Fibroblast of skin of right quadriceps (primary cell): ENCODE data around the gene EEA1.

Source experiments
- DNase-seq: peaks from one replicate; pipeline ENCODE4 v3.0.0-alpha.2; 2013

EEA1 gene

GRCh38 chr12:92879698-92880322 lies 49.3 kb downstream of the EEA1 start:
- DNase-seq = no peak

GRCh38 chr12:92877904-92878303 lies 51.2 kb downstream of the EEA1 start:
- DNase-seq = no peak

DNA sequence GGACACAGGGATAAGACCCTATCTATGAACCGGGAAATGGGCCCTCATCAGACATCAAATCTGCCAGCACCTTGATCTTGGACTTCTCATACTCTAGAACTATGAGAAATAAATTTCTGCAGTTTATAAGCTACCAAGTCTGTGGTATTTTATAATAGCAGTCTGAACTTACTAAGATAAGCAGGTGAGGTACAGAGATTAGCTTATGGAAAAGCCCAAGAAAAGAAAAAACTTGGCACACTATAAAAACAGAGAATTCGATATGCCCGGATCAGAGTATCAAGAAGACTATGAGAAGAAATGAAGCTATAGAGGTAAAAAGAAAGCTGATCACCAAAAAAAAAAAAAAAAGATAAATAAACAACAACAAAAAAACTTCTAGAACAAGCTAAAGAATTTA lies 52.6 kb downstream of the EEA1 start:
- DNase-seq = no peak

DNA sequence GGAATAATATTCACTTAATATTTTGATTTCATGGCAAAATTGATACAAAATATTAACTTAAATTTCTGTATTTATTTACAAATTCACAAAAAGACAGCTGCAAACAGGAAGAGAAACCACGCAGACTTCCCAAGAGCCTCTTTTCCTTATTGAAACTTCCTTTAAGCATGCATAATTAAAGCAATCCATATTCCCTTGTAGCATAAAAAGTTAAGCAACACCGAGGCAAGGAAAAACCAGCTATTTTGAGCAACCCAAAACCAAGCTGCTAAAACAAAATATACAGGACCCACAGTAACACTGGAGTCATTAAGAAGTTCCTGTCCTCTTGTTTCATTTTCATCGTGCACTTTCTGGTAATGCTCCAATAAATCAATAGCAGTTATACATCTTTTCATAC lies 58.0 kb downstream of the EEA1 start:
- peak; percentile 10 for DNase-seq

DNA sequence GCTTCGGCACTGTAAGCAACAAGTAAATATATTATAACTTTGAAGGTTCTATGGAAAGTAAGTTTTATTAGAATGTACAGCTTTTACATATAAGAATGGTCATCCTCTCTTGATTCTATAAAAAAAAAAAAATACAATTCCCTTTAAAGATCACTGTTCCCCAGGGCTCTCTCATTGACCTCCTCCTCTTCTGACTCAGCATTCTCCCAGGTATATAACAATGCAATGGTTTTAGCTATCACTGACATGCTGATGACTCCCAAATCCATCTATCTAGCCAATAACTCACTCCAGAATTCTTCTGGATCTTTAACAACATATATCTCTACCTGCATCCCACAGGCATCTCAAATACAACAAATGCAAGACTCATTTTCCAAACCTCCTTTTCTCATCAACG lies 62.7 kb downstream of the EEA1 start:
- DNase-seq = no peak

- DNase-seq = no peak
Observed at GRCh38 chr12:92863251-92863650, 65.8 kb downstream of the EEA1 start.

- no peak for DNase-seq
Observed at GRCh38 chr12:92861381-92861780, 67.7 kb downstream of the EEA1 start.

DNA sequence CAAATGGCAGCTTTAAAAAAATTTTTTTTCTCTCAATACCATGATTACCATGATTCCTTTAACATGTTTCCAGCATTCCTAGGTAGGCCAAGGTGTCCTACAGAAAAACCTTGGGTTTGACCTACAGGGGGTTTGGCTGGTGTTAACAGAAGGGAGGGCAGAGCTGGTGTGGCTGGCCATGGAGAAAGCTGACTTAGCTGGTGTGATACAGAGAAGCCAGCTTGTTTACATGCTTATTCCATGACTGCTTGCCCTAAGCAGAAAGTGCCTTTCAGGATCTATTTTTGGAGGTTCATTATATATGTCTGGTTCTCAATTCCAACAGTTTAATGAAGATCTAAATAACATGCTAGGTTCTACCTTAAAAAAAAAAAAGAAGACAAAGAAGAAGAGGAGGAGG lies 68.6 kb downstream of the EEA1 start:
- no peak for DNase-seq

GRCh38 chr12:92859650-92860386 lies 69.3 kb downstream of the EEA1 start:
- no peak for DNase-seq

DNA sequence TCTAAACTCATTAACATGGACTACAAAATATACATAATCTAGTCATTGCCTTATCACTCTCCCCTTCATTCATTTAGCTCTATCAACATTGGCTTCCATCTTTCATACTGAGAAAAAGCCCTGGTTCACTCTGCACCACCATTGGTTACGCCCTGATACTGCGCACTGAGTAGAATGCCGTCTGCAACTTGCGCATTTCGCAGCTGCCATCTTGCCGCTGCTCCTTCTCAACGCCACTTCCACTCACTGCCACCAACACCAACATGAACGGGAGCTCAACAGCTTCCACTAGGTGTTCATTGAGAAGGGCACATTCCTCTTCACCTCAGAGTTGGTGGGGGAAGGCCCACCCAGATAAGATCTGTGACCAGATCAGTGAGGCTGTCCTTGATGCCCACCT lies 71.3 kb downstream of the EEA1 start:
- no peak for DNase-seq

- no peak for DNase-seq
Observed at GRCh38 chr12:92854344-92854743, 74.8 kb downstream of the EEA1 start.

- no peak for DNase-seq
Observed at GRCh38 chr12:92848740-92849139, 80.4 kb downstream of the EEA1 start.

GRCh38 chr12:92847368-92847767 lies 81.7 kb downstream of the EEA1 start:
- peak; percentile 9 for DNase-seq

GRCh38 chr12:92845329-92845728 lies 83.8 kb downstream of the EEA1 start:
- no peak for DNase-seq

DNA sequence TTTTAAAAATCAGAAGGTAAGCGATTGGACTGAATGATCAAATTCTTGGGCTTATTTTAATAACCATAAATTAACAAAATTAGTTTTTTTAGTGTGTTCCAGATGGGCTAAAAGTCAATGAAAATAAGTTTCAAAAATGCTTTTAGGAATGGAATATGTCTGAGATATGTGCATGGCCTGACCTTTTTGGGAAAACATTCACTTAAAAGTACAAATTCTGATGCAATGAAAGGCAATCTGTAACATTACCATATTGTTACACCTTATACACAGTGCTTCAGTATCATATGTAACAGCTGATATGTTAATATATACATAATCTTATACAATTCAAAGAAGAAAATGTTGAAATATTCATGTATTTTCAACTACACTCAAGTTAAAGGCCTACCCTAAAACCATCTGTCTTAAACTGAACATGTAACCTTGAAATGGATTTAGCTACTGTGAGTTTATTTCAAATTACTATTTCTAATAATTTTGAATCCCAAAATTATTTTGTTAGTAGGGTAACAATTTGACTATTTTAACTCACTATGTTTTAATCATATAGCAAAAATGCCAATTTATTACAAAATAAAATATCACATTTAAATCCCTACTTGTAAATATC lies 84.8 kb downstream of the EEA1 start:
- DNase-seq = peak; percentile 39

- no peak for DNase-seq
Observed at GRCh38 chr12:92829686-92830282, 99.3 kb downstream of the EEA1 start.

DNA sequence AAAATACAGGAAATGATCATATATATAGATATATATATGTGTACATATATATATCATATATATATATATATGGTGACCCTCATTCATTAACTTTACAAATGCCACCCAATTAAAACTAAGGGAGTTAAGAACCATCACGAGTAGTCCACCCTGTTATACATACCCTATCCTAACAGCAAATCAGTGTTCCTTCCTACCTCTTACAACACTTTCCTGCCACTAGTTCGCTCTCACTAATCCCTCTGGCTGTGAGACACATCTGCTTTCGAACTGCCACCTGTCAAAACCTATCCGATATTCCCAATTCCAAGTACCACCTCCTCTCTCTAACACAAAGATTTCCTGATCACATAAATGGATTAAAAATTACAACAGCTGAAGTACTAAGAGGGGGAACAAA lies 100.5 kb downstream of the EEA1 start:
- no peak for DNase-seq

GRCh38 chr12:92827836-92828431 lies 101.2 kb downstream of the EEA1 start:
- peak; percentile 54 for DNase-seq

DNA sequence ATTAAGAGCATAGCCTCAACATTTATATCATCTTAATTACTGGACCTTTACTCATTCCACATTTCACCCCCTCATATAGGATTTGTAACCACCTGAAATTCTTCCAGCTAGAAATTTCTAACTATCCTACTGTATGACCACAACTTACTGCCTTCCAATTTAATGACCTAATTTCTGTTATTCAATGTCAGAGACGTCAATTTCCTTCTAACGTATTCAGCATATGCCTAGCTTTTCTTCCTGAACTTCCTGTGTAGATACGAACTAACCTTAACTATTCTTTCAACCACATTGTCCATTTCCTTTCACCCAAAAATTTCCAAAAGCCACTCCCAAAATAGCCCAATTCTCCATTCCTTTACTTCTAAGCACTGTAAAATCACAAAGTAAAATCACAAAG lies 108.0 kb downstream of the EEA1 start:
- no peak for DNase-seq

DNA sequence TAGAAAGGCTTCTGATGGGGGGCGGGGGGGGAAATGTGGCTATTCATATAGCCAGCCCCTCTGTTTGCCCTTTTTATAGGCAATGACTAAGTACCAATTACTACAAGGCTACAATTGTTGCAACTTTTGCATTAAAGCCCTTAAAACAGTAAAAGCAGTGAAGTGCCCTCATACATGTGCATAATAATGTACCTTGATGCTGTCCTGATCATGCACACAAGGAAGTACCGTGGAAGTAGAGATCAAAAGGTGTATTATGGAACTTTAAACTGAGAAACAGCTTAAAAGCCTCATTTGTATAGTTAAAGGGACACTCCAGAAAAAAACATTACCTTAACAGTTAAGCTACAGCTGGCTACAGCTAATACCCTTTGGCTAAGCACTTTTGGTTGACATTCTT lies 114.5 kb downstream of the EEA1 start:
- DNase-seq = no peak

DNA sequence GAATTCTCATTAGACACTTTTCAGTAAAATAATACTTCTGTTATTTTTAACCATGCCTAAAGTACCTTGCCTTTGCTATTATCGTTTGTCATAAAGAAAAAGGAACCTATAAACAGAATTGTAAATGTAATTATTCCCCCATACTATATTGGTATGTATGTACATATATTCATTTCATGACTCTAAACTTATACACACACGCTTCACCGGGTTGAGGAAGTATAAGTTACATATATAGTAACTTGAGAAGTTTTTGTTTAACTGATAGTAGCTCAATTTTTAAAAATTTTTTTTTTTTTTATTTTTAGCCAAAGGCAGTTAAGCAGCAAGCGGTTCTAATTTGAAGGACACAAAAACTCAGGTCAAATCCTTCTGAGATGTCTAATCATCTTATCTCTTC lies 118.7 kb downstream of the EEA1 start:
- DNase-seq = no peak

- no peak for DNase-seq
Observed at GRCh38 chr12:92803903-92804302, 125.2 kb downstream of the EEA1 start.

DNA sequence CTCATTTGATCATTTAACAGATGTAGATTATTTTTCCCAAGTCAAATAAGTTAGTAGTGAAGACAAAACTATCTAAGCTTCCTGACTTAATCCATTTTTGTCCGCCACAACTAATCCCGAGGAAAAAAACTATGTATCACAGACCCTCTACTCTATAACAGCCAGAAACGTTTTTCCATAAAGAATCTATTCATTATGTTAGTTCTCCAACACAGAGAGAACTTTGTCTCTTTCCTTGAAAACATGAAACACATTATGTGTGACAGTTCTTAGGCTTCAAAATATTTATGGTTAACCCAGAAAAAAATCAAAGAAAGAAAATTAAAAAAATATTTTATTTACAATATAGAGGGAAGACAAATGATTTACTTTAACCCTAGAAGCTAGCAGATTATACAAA lies 126.2 kb downstream of the EEA1 start:
- DNase-seq = no peak

DNA sequence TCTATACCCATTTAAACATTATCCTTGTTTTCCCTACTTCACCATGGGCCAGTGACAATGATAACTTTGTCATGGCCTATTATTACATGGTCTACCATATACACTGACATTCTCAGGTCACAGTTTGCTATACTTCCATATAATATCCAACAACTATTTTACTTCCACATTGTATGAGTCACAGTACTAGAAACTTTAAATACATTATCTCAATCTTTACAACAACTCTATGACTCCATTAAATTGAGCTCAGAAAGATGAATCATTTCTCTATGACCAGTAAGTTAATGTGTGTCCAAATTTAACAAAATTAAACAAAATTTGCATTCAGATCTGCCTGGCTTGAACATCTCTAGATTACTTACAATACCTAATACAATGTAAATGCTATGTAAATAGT lies 132.4 kb downstream of the EEA1 start:
- DNase-seq = peak; percentile 27
